DOHH2 (cell line): ENCODE results near the gene UGT8.
"Not testable (repeated sequence)": the region's sequence is repeated elsewhere in the genome, so short reads cannot be mapped to it uniquely, and the experiment has no call there.

Experiments
- H3F3A ChIP-seq: fragments of 200-600 bp; sonication (generic), shearing (Covaris generic); 2 replicates; pipeline ENCODE4 v1.6.0; 2016; ENCODE audit warnings: antibody characterized with exemption, mild to moderate bottlenecking; ENCODE audit not compliant: control insufficient read depth, insufficient read depth
- H3K27ac ChIP-seq: fragments of 200-600 bp; sonication (generic); 2 replicates; pipeline ENCODE4 v1.5.1; 2014; ENCODE audit warnings: low read depth, mild to moderate bottlenecking, low read length, moderate library complexity
- H3K27me3 ChIP-seq: fragments of 200-600 bp; sonication (generic); 2 replicates; pipeline ENCODE4 v1.6.1; 2014; ENCODE audit warnings: mild to moderate bottlenecking, low read length, mixed read lengths; ENCODE audit not compliant: control insufficient read depth
- H3K36me3 ChIP-seq: fragments of 200-600 bp; sonication (generic); 2 replicates; pipeline ENCODE4 v1.6.1; 2014; ENCODE audit warnings: mild to moderate bottlenecking, low read length, moderate library complexity, mixed read lengths; ENCODE audit not compliant: control insufficient read depth
- H3K4me1 ChIP-seq: fragments of 200-600 bp; sonication (generic); 2 replicates; pipeline ENCODE4 v1.6.1; 2014; ENCODE audit warnings: mild to moderate bottlenecking, low read length, mixed read lengths; ENCODE audit not compliant: control insufficient read depth
- H3K4me2 ChIP-seq: fragments of 200-600 bp; sonication (generic); 2 replicates; pipeline ENCODE4 v1.6.0; 2014; ENCODE audit warnings: mild to moderate bottlenecking, low read length, moderate library complexity
- H3K4me3 ChIP-seq: fragments of 200-600 bp; sonication (generic); 2 replicates; pipeline ENCODE4 v1.5.1; 2014; ENCODE audit warnings: mild to moderate bottlenecking, low read length, mixed read lengths
- H3K79me2 ChIP-seq: fragments of 200-600 bp; sonication (generic); 2 replicates; pipeline ENCODE4 v1.6.1; 2014; ENCODE audit warnings: mild to moderate bottlenecking, low read length, mixed read lengths; ENCODE audit not compliant: control insufficient read depth
- H3K9me2 ChIP-seq: fragments of 200-600 bp; sonication (generic); replicated peaks from 2 replicates; pipeline ENCODE4 v1.6.1; 2014; ENCODE audit warnings: mild to moderate bottlenecking, low read length, mixed read lengths; ENCODE audit not compliant: control insufficient read depth
- H3K9me3 ChIP-seq: fragments of 200-600 bp; sonication (generic); 2 replicates; pipeline ENCODE4 v1.6.1; 2014; ENCODE audit warnings: antibody characterized with exemption, low read length, mixed read lengths; ENCODE audit not compliant: control insufficient read depth, insufficient read depth
- H4K20me1 ChIP-seq: fragments of 200-600 bp; sonication (generic); 2 replicates; pipeline ENCODE4 v1.6.0; 2014; ENCODE audit warnings: low read depth, mild to moderate bottlenecking, antibody characterized with exemption, low read length, moderate library complexity; ENCODE audit not compliant: control insufficient read depth, insufficient read depth
- EZH2phosphoT487 ChIP-seq: fragments of 200-600 bp; sonication (generic); IDR thresholded peaks from 2 replicates; pipeline ENCODE4 v1.6.1; 2017; ENCODE audit warnings: borderline replicate concordance, mild to moderate bottlenecking, antibody characterized with exemption, low read length, moderate library complexity, mixed read lengths
- TF ChIP-seq, protein P1 (sequence below): fragments of 200-600 bp; sonication (generic); IDR thresholded peaks from one replicate; pipeline ENCODE4 v1.5.1; 2014; ENCODE audit warnings: antibody characterized with exemption, mild to moderate bottlenecking, low read depth, low read length; ENCODE audit not compliant: poor library complexity, severe bottlenecking

UGT8 gene

DNA sequence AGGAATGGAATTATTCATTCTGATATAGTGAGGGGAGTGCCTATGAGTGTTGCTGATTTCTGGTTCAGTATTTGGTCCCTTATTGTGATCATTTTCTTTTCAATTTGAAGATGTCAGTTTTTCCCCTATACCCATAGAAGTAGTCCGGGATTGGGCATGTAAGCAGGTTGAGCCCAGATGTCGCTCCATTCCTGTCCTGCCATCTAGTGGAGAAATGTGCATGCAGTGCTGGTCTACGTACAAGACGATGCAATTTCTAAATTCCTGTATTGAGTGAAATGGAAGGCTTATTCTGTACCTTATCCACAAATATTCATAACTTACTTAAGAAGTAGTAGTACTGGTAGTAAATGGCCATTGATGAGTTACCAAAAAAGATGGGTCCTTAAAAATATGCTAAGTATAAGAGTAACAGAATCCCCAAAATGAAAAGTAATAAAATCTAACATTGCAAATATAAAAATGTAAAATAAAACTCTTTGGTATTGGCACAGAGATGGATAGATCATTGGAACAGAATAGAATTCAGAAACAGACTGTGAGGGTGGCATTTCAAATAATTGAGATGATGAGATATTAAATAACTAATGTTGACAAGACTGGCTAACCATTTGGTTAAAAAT lies 60.9 kb downstream of the UGT8 start:
- Histone ChIP-seq H3K27me3 (no peaks in the 10 kb centered on the region), H3K9me3 (no peaks in the 10 kb centered on the region), H3K79me2 (peaks cover 81% of the 10 kb centered on the region), H4K20me1 (no peaks in the 10 kb centered on the region; the same call in 1 of the 2 replicates), H3K36me3 (peaks cover 17% of the 10 kb centered on the region), H3K9me2 (no peaks in the 10 kb centered on the region), H3K27ac (no peak overlapping the region), H3F3A (no peaks in the 10 kb centered on the region; the same call in 1 of the 2 replicates), H3K4me3 (no peak overlapping the region), H3K4me2 (peak overlapping the region; percentile 13; the same call in 1 of the 2 replicates), H3K4me1 (no peaks in the 10 kb centered on the region)
- no peak for TF ChIP-seq EZH2phosphoT487
- TF ChIP-seq, protein P1, sequence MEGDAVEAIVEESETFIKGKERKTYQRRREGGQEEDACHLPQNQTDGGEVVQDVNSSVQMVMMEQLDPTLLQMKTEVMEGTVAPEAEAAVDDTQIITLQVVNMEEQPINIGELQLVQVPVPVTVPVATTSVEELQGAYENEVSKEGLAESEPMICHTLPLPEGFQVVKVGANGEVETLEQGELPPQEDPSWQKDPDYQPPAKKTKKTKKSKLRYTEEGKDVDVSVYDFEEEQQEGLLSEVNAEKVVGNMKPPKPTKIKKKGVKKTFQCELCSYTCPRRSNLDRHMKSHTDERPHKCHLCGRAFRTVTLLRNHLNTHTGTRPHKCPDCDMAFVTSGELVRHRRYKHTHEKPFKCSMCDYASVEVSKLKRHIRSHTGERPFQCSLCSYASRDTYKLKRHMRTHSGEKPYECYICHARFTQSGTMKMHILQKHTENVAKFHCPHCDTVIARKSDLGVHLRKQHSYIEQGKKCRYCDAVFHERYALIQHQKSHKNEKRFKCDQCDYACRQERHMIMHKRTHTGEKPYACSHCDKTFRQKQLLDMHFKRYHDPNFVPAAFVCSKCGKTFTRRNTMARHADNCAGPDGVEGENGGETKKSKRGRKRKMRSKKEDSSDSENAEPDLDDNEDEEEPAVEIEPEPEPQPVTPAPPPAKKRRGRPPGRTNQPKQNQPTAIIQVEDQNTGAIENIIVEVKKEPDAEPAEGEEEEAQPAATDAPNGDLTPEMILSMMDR, result peak; percentile 90

DNA sequence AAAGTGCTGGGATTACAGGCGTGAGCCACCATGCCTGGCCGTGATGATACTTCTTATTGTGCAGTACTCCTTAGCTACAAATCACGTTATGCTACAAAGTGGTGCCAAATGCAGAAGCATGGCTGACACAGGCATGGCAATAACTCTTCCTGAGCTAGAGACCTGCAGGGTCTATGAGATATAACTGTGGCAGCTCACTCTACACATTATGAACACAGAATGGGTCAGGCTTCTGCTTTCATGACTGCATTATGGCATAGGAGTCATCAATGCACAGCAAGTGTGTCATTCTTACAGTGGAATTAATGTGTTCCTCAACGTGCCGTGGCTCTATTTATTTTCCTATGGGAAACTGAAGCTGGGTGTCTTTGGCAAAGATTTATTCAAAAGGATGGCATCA lies 64.5 kb downstream of the UGT8 start:
- Histone ChIP-seq H3K79me2 (peaks cover 47% of the 10 kb centered on the region), H3K4me1 (no peaks in the 10 kb centered on the region), H3K27ac (no peak overlapping the region), H3K9me2 (no peaks in the 10 kb centered on the region), H3K36me3 (peaks cover 50% of the 10 kb centered on the region), H4K20me1 (no peaks in the 10 kb centered on the region; the same call in 1 of the 2 replicates), H3F3A (no peaks in the 10 kb centered on the region), H3K4me3 (no peak overlapping the region), H3K27me3 (no peaks in the 10 kb centered on the region), H3K9me3 (no peaks in the 10 kb centered on the region), H3K4me2 (no peak overlapping the region)
- no peak for TF ChIP-seq EZH2phosphoT487
- TF ChIP-seq, protein P1, result no peak

DNA sequence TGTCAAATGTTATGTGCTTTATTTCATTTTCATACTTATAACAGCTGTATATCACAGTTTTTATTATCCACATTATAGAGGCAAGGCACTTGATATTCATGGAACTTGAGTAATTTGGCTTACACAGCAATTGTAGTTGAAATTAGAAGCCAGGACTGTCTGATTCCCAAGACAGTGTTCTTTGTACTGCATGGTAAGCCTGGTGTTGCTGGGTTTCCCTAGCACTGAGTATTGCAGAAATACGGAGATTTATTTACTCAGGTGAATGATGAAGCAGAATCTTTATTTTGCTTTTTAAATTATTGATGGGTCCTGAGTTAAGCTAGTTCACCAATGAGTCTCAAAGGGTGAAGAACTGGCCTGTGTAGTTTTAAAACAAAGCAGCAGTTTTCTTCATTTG lies 70.0 kb downstream of the UGT8 start:
- no peaks in the 10 kb centered on the region for H3K79me2 ChIP-seq
- no peaks in the 10 kb centered on the region for H4K20me1 ChIP-seq
- no peaks in the 10 kb centered on the region for H3K9me2 ChIP-seq
- H3K4me1 ChIP-seq, result peaks cover 27% of the 10 kb centered on the region
- H3K36me3 ChIP-seq, result peaks cover 68% of the 10 kb centered on the region
- TF ChIP-seq EZH2phosphoT487, result no peak
- no peaks in the 10 kb centered on the region for H3F3A ChIP-seq
- no peak overlapping the region for H3K4me2 ChIP-seq
- H3K27me3 ChIP-seq, result no peaks in the 10 kb centered on the region
- H3K27ac ChIP-seq, result no peak overlapping the region
- H3K4me3 ChIP-seq, result no peak overlapping the region
- H3K9me3 ChIP-seq, result no peaks in the 10 kb centered on the region

DNA sequence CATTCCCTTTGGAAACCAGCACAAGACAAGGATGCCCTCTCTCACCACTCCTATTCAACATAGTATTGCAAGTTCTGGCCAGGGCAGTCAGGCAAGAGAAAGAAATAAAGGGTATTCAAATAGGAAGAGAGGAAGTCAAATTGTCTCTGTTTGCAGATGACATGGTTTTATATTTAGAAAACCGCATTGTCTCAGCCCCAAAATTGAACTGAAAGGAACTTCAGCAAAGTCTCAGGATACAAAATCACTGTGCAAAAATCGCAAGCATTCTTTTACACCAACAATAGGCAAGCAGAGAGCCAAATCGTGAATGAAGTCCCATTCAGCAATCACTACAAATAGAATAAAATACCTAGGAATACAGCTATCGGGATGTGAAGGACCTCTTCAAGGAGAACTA lies 72.1 kb downstream of the UGT8 start:
- not testable (repeated sequence) for H3K27ac ChIP-seq, H3K9me2 ChIP-seq, H4K20me1 ChIP-seq, H3K9me3 ChIP-seq, H3K4me3 ChIP-seq, H3K27me3 ChIP-seq, H3K79me2 ChIP-seq, H3F3A ChIP-seq
- Histone ChIP-seq H3K4me1 (peaks cover 27% of the 10 kb centered on the region), H3K4me2 (peak overlapping the region; percentile 29; the same call in 1 of the 2 replicates), H3K36me3 (peaks cover 48% of the 10 kb centered on the region)
